Right forelimb (tissue), 1 donor: ENCODE results near the gene FEM1A.
"Not testable (repeated sequence)": the region's sequence is repeated elsewhere in the genome, so short reads cannot be mapped to it uniquely, and the experiment has no call there.

Source experiments
- DNase-seq: peaks from one replicate; pipeline ENCODE4 v3.0.0-alpha.2; 2018

Gene FEM1A

GRCh38 chr19:4814625-4815425, 23.3 kb downstream of the FEM1A start:
- DNase-seq = no peak

DNA sequence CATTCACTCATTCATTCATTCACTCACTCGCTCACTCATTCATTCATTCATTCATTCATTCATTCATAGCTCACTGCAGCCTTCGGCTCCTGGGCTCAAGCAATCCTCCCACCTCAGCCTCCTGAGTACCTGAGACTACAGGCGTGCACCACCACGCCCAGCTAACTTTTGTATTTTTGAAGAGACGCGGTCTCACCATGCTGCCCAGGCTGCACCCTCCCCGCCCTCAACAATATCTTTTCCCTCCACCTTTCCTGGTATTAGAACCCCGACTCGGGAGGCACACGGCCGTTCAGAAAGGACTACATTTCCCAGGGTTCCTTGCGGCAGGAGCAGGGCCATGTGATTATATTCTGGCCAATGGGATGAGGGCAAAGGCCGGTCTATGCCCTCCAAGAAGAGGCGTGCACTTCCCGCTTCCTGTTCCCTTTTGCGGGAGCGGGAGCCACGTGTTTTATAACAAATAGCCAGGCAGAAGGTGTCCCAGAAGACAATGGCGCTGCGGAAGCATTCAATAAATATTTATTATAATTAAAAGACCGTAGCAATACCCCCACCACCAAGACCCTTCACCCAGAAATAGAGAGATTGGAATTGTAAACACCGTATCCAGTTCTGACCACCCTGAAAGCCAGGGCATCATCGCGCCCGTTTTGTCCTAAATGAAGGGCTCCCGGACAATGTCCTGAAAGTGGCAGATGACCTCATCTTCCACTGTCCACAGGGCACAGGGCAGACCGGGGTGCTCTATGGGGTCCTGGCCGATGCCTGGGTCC, 24.1 kb downstream of the FEM1A start:
- DNase-seq = peak; percentile 86

GRCh38 chr19:4816202-4816949, 24.8 kb downstream of the FEM1A start:
- DNase-seq = no peak

DNA sequence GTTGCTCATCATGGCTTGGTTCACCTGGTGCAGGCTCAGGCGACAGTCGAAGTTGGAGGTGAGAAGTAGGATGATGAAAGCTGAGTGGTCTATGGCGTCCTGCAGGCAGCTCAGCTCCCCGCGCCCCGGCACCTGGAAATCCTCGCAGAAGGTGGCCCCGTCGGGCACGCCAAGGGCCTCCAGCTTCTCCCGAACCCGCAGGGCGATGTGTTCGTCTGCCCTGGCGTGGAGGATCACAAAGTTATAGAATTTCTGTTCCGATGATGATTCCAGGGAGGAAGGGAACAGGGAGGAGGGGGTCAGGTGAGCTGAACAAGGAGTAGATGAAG, 25.4 kb downstream of the FEM1A start:
- no peak for DNase-seq

DNA sequence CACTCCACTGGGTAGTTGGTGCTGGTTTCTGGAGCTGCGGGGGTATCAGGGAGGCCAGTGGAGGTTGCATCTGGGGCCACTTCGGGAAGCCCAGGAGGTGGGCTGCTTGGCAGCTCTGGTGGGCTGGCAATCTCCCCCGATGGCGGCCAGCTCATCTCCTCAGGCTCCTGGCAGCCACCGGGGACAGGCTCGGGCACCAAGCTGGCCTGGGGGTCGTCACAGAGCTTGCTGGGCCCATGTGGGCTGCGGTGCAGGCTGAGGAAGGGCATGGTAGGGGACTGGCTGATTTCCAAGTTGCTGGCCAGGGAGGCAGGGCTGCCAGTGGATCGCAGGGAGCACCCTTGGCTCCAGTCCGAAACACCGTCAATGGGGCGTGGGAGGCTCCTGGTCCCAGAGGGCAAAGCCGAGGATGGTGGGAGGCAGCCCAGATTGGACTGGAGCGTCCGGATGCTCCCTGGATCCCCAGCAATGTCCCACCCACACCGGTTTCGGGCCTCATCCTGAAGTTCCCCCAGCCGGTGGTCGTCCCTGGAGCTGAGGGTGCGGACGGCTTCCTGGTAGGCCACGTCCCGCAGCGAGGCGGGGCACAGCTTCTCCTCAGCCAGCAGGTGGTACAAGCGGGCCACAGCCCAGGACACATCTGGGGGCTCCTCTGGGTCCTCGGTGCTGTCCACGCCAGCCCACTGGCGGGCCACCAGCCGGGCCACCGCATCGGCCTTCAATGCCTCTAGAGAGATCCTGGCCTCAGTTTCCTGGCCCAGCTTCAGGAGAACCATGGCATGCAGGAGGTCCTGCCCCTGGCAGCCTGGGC, 26.1 kb downstream of the FEM1A start:
- DNase-seq = no peak

GRCh38 chr19:4821265-4821664, 29.7 kb downstream of the FEM1A start:
- no peak for DNase-seq

DNA sequence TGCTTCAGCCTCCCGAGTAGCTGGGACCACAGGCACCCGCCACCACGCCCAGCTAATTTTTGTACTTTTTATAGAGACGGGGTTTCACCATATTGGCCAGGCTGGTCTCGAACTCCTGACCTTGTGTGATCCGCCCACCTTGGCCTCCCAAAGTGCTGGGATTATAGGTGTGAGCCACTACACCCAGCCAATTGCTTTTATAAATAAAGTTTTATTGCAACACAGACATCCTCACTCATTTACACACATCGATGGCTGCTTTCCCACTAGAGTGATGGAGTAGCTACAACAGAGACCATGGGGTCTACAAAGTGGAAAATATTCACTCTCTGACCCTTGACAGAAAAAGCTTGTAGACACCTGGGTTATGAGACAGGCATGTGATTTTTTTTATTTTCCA, 30.8 kb downstream of the FEM1A start:
- DNase-seq = not testable (repeated sequence)

DNA sequence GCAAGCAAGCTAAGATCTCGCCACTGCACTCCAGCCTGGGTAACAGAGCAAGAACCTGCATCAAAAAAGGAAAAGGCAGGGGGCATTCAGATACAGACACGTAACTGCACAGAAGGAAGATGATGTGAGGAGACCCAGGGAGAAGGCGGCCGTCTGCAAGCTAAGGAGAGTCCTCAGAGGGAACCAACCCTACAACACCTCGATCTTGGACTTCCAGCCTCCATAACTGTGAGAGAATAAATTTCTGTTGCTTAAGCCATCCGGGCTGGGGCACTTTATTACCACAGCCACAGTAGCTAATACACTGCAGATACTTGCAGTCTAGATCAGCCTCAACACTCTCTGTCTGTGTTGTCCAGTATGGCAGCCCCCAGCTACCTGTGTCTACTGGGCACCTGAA, 32.0 kb downstream of the FEM1A start:
- DNase-seq = no peak

DNA sequence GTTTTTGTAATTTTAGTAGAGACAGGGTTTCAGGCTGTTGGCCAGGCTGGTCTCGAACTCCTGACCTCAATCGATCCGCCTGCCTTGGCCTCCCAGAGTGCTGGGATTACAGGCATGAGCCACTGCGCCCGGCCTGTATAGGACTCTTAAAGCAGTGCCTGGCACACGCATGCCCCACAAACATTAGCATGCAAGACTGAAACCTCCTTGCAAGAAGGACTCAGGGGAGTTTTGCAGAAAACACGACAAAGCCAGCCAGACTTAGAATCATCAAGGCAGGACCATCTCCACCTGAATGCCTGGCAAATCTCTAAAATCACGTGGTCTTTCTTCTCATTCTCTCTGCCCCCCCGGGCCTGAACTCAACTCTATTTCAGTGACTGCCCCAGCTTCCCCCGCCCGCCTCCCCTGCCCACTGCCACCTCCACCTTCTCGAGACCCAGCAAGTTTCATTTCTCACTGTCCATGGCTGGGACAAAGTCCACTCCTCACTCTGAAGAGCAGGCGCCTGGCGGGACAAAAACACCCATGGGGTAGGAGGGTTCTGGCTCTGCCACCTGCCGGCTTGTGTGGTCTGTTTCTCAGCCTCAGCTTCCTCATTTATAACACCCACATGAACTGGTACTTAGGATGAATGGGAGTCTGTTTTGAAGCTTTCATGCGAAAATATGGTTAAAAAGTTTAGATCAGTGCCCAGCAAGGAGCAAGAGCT, 37.6 kb downstream of the FEM1A start:
- DNase-seq = no peak

- DNase-seq = no peak
Observed at GRCh38 chr19:4830332-4830731, 38.8 kb downstream of the FEM1A start.

DNA sequence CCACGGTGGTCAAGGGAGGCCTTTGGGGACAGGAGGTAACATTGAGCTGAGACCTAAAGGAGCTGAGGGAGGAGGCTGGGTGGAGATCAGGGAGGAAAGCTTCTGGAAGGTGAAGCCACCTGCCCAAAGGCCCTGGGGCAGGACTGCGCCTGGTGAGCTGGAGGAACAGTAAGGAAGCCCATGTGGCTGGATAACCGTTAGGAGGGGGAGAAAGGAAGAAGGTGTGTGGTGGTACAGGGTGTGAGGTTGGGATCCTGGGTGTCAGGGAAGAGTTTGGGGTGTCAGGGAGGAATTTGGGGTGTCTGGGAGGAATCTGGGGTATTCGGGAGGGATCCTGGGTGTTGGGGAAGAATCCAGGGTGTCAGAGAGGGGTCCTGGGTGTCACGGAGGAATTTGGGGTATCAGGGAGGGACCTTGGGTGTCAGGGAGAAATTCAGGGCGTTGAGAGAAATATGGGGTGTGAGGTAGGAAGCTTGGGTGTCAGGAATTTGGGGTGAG, 39.3 kb downstream of the FEM1A start:
- DNase-seq = no peak

DNA sequence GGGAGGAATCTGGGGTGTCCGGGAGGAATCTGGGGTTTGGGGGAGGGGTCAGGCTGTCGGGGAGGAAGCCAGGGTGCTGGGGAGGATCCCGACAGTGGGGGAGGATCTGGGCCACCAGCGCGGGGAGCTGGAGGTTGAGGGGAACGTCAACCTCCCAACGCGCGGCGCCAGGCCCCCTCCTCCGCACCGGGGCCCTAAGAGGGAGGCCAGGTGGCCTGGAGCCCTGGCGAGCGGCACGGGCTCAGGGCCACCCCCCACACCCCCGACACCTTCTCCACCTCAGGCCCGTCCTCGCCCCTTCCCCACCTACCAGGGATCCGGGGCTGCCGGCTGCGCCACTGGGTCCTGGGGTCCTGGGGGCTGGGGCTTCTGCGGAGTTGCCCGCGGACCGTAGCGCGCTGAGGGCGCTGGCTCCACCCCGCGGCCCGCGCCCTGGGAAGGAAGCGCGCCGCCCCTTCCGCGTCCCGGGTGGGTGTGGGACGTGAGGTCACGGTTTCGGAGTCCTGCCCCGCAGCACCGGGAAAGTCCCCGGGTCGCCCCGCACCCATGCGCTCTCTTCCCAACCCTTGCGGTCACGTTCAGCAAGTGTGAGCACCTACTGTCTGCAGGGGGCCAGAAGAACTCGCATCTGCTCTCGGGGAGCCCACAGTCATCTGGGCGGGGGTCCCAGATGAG, 39.9 kb downstream of the FEM1A start, which contains the start of gene TICAM1:
TSS of gene TICAM1 (minus strand) at position 409 of the 675 bp plus-strand sequence. CDS start 13,335 bp downstream, outside the sequence.
- DNase-seq = peak; percentile 77

GRCh38 chr19:4831979-4832340, 40.4 kb downstream of the FEM1A start:
- DNase-seq = not testable (repeated sequence)

DNA sequence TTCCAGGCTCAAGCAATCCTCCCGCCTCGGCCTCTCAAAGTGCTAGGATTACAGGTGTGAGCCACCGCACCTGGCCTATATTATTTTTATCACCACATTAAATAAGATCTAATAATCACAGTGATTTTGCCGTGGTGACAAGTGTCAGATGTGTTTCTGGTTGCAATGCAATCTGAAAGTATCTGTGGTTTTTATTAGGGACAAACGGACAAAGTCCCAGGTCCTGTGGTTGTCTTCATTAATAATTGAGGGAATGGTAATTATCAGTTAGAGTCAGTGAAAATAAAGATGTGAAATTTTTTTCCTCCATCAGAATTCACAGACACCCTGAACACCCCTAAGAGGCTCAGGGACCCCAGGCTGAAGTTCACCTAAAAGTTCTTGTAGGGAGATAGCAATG, 41.2 kb downstream of the FEM1A start:
- DNase-seq = no peak

DNA sequence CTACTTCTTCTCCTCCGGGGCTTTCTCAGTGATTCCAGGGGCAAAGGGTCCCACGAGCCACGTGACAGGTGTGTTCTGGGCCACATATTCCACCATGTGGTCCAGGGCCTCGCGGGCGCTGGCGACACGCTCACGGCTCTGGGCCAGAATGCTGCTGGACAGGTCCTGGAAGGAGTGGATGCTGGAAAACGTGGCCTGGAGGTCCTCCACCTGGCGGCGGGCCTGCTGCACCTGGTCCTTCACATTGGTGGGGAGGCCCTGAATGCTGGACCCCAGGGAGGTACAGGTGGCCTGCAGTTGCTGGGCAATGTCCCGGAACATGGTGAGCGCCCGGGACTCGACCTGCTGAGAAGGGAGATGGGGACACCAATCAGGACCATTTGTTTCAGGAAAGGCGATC, 47.7 kb downstream of the FEM1A start:
- no peak for DNase-seq

GRCh38 chr19:4843647-4843965, 52.1 kb downstream of the FEM1A start:
- no peak for DNase-seq

- no peak for DNase-seq
Observed at GRCh38 chr19:4844348-4845179, 53.0 kb downstream of the FEM1A start.

- DNase-seq = not testable (repeated sequence)
Observed at GRCh38 chr19:4845975-4846374, 54.4 kb downstream of the FEM1A start.

- DNase-seq = no peak
Observed at GRCh38 chr19:4847190-4847973, 55.8 kb downstream of the FEM1A start.

DNA sequence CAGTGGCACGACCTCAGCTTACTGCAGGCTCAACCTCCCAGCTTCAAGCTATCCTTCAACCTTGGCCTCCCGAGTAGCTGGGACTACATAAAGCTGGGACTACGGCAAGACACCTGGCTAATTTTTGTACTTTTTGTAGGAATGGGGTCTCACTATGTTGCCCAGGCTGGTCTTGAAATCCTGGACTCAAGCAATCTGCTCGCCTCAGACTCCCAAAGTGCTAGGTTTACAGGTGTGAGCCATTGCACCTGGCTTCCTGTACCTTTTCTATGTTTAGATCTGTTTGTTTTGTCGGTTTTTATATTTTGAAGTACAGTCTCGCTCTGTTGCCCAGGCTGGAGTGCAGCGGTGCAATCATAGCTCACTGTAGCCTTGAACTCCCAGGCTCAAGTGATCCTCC, 57.5 kb downstream of the FEM1A start:
- no peak for DNase-seq
